ENCODE data around the gene GIT2. TPM values are rescaled to one million over a fixed set of nuclear protein-coding genes. Genes with fewer than 3 reads are reported as not detected.

Gene GIT2
- total and polyA plus RNA-seq, 10 of the 15 experiments (the other 5 are each of a cell fraction or from before 2014, with no cell fraction given) = 9.1 to 49.9 (median 43.9) TPM

DNA sequence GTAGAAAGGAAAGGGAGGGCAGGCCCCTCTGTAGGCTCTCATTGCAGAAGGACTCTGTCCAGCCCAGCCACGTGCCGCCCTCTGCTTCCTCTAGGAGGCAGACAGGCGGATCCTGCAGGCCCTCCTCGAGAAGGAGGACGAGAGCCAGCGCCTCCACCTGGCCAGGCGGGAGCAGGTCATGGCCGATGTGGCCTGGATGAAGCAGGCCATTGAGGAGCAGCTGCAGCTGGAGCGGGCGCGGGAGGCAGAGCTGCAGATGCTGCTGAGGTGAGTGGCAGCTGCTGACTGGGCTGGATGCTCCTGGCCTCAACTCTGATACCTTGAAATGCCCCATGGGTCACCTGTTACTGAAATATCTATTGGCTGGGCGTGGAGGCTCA lies 85.2 kb downstream of the GIT2 start:
- no TSS peak for BruUV-seq (replicated peaks)
- ChIA-PET CTCF (no interaction called here), POLR2A (no interaction called here), RAD21 (ENCODE audit: unreplicated experiment) (no interaction called here), SMC1A (ENCODE audit: uncharacterized antibody, unreplicated experiment) (interaction anchor here (0.8 to 0.9 kb wide), 2 partner anchors 20 to 33 kb away, joined by 3 to 4 read pairs; no protein-coding TSS in a partner anchor)
- ATAC-seq = peak; percentile 54
- Histone ChIP-seq H3K79me2 (ENCODE audit: control insufficient read depth, insufficient read depth, low read length) (no peaks in the 10 kb centered on the region), H3K4me1 (ENCODE audit: control insufficient read depth, insufficient read depth, low read length) (no peaks in the 10 kb centered on the region), H3K4me3 (no peak overlapping the region), H3K36me3 (ENCODE audit: control insufficient read depth in 2 of 2, insufficient read depth in 2 of 2, low read length in 1 of 2) (peaks cover 22 to 32% of the 10 kb centered on the region in 2 experiments), H3K27me3 (replicated peaks in 1 of 2; ENCODE audit: control insufficient read depth in 2 of 2, insufficient read depth in 2 of 2, low read length in 1 of 2) (no peaks in the 10 kb centered on the region), H3K9ac (ENCODE audit: control insufficient read depth, insufficient read depth, low read length) (no peak overlapping the region), H4K20me1 (ENCODE audit: control insufficient read depth, insufficient read depth) (no peaks in the 10 kb centered on the region), H2AFZ (ENCODE audit: control insufficient read depth, low read depth, low read length) (no peak overlapping the region), H3K27ac (ENCODE audit: control insufficient read depth, insufficient read depth) (no peak overlapping the region), H3K4me2 (ENCODE audit: control insufficient read depth, insufficient read depth) (no peak overlapping the region), H3K9me3 (replicated peaks; ENCODE audit: control insufficient read depth, insufficient read depth, low read length) (no peaks in the 10 kb centered on the region)
- no peak for FAIRE-seq
- TF ChIP-seq MTA3 (IDR thresholded peaks at IDR 0.05; ENCODE audit: borderline replicate concordance, low read length) = no peak
- TF ChIP-seq, protein P1, sequence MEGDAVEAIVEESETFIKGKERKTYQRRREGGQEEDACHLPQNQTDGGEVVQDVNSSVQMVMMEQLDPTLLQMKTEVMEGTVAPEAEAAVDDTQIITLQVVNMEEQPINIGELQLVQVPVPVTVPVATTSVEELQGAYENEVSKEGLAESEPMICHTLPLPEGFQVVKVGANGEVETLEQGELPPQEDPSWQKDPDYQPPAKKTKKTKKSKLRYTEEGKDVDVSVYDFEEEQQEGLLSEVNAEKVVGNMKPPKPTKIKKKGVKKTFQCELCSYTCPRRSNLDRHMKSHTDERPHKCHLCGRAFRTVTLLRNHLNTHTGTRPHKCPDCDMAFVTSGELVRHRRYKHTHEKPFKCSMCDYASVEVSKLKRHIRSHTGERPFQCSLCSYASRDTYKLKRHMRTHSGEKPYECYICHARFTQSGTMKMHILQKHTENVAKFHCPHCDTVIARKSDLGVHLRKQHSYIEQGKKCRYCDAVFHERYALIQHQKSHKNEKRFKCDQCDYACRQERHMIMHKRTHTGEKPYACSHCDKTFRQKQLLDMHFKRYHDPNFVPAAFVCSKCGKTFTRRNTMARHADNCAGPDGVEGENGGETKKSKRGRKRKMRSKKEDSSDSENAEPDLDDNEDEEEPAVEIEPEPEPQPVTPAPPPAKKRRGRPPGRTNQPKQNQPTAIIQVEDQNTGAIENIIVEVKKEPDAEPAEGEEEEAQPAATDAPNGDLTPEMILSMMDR (IDR thresholded peaks at IDR 0.05 in 2 of 3, conservative IDR thresholded peaks at IDR 0.05 in 1 of 3; ENCODE audit: control insufficient read depth in 2 of 3, extremely low read depth in 1 of 3, insufficient read depth in 1 of 3, low read depth in 3 of 3, low read length in 3 of 3) = peak in 1 of 3 experiments; percentile 19; a peak in 1 of 6 replicates
- 0 out of 2 replicates have a peak, but pooled peaks have one; percentile 23 for TF ChIP-seq POLR2A (IDR thresholded peaks at IDR 0.05; ENCODE audit: low read depth, low read length)
- DNase-seq (ENCODE audit: low read depth, low spot score) = no peak
- 95% methylated on average over 12 of the region's 12 CpGs for WGBS (ENCODE audit: insufficient coverage, insufficient replicate concordance, low lambda C conversion rate, missing lambda C conversion rate)
- in situ Hi-C loops (cut with MboI) (no loop called here), intact Hi-C loops (cut with micrococcal nuclease; ENCODE audit: unreplicated experiment) (no loop called here)

DNA sequence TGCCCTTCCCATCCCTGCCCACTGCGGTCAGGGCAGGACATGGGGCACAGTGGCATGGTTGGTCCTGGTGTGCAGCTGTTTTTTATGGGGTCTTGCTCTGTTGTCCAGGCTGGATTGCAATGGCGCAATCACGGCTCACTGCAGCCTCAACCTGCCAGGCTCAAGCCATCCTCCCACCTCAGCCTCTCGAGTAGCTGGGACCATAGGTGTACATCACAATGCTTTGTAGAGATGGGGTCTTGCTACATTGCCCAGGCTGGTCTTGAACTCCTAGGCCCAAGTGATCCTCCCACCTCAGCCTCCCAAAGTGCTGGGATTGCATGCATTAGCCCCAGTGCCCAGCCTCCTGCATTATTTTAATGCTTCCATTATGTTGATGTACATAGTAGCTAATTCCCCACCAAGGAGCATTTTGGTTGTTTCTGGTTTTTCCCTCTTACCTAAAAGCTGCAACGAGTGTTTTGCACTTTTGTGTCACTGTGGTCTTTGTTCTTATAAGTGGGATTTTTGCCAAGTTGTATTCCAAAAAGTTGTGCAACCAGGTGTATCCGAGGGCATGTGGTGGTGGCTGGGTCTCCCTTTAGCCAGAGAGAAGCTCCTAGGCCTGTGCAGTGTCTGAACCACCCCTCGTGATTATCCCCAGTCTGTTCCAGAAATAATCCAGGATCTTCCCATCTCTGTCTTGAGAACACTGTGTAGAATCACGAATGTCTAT lies 85.8 kb downstream of the GIT2 start:
- no peaks in the 10 kb centered on the region for H3K27me3 ChIP-seq (replicated peaks in 1 of 2; ENCODE audit: control insufficient read depth in 2 of 2, insufficient read depth in 2 of 2, low read length in 1 of 2)
- H3K4me1 ChIP-seq (ENCODE audit: control insufficient read depth, insufficient read depth, low read length) = no peaks in the 10 kb centered on the region
- H3K4me2 ChIP-seq (ENCODE audit: control insufficient read depth, insufficient read depth) = no peak overlapping the region
- BruUV-seq (replicated peaks) = no TSS peak
- no peaks in the 10 kb centered on the region for H4K20me1 ChIP-seq (ENCODE audit: control insufficient read depth, insufficient read depth)
- H3K27ac ChIP-seq (ENCODE audit: control insufficient read depth, insufficient read depth) = no peak overlapping the region
- H3K36me3 ChIP-seq (ENCODE audit: control insufficient read depth in 2 of 2, insufficient read depth in 2 of 2, low read length in 1 of 2) = peaks cover 18 to 30% of the 10 kb centered on the region in 2 experiments
- in situ Hi-C loops (cut with MboI) (no loop called here), intact Hi-C loops (cut with micrococcal nuclease; ENCODE audit: unreplicated experiment) (no loop called here)
- POLR2A ChIA-PET = no interaction called here
- FAIRE-seq (no peak), DNase-seq (ENCODE audit: low read depth, low spot score) (no peak), ATAC-seq (no peak)
- RAD21 ChIA-PET (ENCODE audit: unreplicated experiment) = no interaction called here
- CTCF ChIA-PET = no interaction called here
- SMC1A ChIA-PET (ENCODE audit: uncharacterized antibody, unreplicated experiment) = interaction anchor here (0.8 kb wide), 1 partner anchor 20 kb away, joined by 4 read pairs; no protein-coding TSS in a partner anchor
- no peak overlapping the region for H3K9ac ChIP-seq (ENCODE audit: control insufficient read depth, insufficient read depth, low read length)
- H3K9me3 ChIP-seq (replicated peaks; ENCODE audit: control insufficient read depth, insufficient read depth, low read length) = no peaks in the 10 kb centered on the region
- no peak overlapping the region for H2AFZ ChIP-seq (ENCODE audit: control insufficient read depth, low read depth, low read length)
- WGBS (ENCODE audit: insufficient coverage, insufficient replicate concordance, low lambda C conversion rate, missing lambda C conversion rate) = 89% methylated on average over 8 of the region's 8 CpGs
- no peak overlapping the region for H3K4me3 ChIP-seq
- no peaks in the 10 kb centered on the region for H3K79me2 ChIP-seq (ENCODE audit: control insufficient read depth, insufficient read depth, low read length)
- TF ChIP-seq SIX5 (IDR thresholded peaks at IDR 0.05; ENCODE audit: low read depth, low read length, severe bottlenecking) (no peak), BRCA1 (IDR thresholded peaks at IDR 0.05; ENCODE audit: low read depth, low read length) (no peak), RCOR1 (conservative IDR thresholded peaks at IDR 0.05; ENCODE audit: low read depth, low read length) (no peak), POU2F2 (IDR thresholded peaks at IDR 0.05; ENCODE audit: borderline replicate concordance, low read depth, low read length) (no peak)
- TF ChIP-seq, protein P2, sequence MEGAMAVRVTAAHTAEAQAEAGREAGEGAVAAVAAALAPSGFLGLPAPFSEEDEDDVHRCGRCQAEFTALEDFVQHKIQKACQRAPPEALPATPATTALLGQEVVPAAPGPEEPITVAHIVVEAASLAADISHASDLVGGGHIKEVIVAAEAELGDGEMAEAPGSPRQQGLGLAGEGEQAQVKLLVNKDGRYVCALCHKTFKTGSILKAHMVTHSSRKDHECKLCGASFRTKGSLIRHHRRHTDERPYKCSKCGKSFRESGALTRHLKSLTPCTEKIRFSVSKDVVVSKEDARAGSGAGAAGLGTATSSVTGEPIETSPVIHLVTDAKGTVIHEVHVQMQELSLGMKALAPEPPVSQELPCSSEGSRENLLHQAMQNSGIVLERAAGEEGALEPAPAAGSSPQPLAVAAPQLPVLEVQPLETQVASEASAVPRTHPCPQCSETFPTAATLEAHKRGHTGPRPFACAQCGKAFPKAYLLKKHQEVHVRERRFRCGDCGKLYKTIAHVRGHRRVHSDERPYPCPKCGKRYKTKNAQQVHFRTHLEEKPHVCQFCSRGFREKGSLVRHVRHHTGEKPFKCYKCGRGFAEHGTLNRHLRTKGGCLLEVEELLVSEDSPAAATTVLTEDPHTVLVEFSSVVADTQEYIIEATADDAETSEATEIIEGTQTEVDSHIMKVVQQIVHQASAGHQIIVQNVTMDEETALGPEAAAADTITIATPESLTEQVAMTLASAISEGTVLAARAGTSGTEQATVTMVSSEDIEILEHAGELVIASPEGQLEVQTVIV (IDR thresholded peaks at IDR 0.05; ENCODE audit: borderline replicate concordance, partially characterized antibody) = no peak
- TF ChIP-seq, protein P3, sequence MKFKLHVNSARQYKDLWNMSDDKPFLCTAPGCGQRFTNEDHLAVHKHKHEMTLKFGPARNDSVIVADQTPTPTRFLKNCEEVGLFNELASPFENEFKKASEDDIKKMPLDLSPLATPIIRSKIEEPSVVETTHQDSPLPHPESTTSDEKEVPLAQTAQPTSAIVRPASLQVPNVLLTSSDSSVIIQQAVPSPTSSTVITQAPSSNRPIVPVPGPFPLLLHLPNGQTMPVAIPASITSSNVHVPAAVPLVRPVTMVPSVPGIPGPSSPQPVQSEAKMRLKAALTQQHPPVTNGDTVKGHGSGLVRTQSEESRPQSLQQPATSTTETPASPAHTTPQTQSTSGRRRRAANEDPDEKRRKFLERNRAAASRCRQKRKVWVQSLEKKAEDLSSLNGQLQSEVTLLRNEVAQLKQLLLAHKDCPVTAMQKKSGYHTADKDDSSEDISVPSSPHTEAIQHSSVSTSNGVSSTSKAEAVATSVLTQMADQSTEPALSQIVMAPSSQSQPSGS (IDR thresholded peaks at IDR 0.05; ENCODE audit: low read length) = no peak
